ENCODE measurements around the gene SLC4A4.

Gene SLC4A4

DNA sequence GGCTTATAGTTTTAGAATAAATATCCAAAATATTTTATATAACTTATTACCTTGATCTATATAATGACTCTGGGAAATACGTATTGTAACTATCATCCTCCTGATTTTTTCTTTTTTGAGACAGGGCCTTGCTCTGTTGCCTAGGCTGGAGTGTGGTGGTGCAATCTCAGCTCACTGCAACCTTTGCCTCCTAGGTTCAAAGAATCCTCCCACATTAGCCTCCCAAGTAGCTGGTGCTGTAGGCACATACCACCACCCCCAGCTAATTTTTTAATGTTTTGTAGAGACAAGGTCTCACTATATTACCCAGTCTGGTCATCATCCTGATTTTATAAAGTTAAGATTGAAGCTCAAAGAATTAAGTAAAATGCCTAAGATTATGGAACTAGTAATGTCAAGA, 193.6 kb downstream of the SLC4A4 start:
- FAIRE-seq (no peak), DNase-seq (ENCODE audit: insufficient read length, low spot score) (no peak)

- DNase-seq (ENCODE audit: insufficient read length, low spot score) (no peak), FAIRE-seq (no peak)
Measured at GRCh38 chr4:71533121-71533520, 194.3 kb downstream of the SLC4A4 start.

GRCh38 chr4:71537551-71538065, 198.8 kb downstream of the SLC4A4 start:
- no peak for DNase-seq (ENCODE audit: insufficient read length, low spot score)
- FAIRE-seq: no peak

- FAIRE-seq: no peak
- DNase-seq (ENCODE audit: insufficient read length, low spot score): no peak
Measured at GRCh38 chr4:71538528-71538927, 199.7 kb downstream of the SLC4A4 start.

- no peak for FAIRE-seq
- DNase-seq (ENCODE audit: insufficient read length, low spot score): no peak
Measured at GRCh38 chr4:71540749-71541269, 202.0 kb downstream of the SLC4A4 start.

DNA sequence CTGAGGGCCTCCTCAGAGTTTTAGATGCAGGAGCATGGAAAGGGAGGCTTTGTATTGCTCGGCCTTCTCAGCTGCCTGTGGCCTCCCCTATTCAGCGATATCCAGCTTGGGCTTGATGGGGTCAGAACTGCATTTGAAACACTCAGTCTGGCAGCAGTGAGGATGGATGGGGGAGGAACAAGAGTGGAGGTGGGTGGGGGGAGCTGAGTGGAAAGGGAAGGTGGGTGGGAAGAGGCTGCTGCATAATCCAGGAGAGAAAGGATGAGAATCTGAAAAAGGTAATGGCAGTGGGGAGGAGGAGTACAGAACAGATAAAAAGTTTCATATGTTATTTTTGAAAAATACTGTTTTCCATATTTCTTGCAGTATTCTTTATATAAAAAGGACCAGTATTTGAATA, 202.7 kb downstream of the SLC4A4 start:
- FAIRE-seq (no peak), DNase-seq (ENCODE audit: insufficient read length, low spot score) (no peak)

GRCh38 chr4:71545168-71545567, 206.3 kb downstream of the SLC4A4 start:
- no peak for FAIRE-seq
- DNase-seq (ENCODE audit: insufficient read length, low spot score): no peak

GRCh38 chr4:71549516-71550160, 210.8 kb downstream of the SLC4A4 start:
- no peak for DNase-seq (ENCODE audit: insufficient read length, low spot score)

GRCh38 chr4:71550220-71551165, 211.7 kb downstream of the SLC4A4 start:
- DNase-seq (ENCODE audit: insufficient read length, low spot score): no peak
- no peak for FAIRE-seq

More at GRCh38 chr4:71549516-71550160, 210.8 kb downstream of the SLC4A4 start:
- FAIRE-seq: no peak

- FAIRE-seq (no peak), DNase-seq (ENCODE audit: insufficient read length, low spot score) (no peak)
Measured at GRCh38 chr4:71553605-71554004, 214.8 kb downstream of the SLC4A4 start.

GRCh38 chr4:71554025-71554424, 215.2 kb downstream of the SLC4A4 start:
- FAIRE-seq: no peak
- DNase-seq (ENCODE audit: insufficient read length, low spot score): no peak

- no peak for FAIRE-seq
- no peak for DNase-seq (ENCODE audit: insufficient read length, low spot score)
Measured at GRCh38 chr4:71558248-71558647, 219.4 kb downstream of the SLC4A4 start.

DNA sequence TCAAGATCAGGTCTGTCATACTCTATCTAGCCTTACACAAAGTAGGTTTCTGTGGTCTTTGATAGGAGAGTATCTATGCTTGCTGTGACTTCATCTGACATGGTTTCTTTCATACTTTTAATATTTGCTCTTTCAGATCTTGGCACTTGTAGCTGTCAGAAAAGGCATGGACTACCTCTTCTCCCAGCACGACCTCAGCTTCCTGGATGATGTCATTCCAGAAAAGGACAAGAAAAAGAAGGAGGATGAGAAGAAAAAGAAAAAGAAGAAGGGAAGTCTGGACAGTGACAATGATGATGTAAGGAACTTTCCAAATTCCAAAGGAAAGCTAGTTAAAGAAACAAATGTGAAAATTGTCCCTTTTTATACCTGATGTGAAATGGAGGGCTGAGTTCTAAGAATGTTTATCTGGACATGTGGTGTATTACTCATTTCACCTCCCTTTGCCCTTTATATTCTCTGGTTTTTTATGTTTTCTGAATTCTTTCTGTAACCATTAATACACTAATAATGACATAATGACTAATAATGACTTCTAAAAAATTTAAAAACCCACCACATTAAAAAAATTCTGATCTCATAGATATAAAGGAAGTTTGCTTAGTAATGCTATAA, 221.2 kb downstream of the SLC4A4 start:
- FAIRE-seq (no peak), DNase-seq (ENCODE audit: insufficient read length, low spot score) (no peak)

GRCh38 chr4:71564775-71565174, 226.0 kb downstream of the SLC4A4 start:
- FAIRE-seq: no peak
- DNase-seq (ENCODE audit: insufficient read length, low spot score): no peak

- no peak for FAIRE-seq
- no peak for DNase-seq (ENCODE audit: insufficient read length, low spot score)
Measured at GRCh38 chr4:71566856-71567255, 228.0 kb downstream of the SLC4A4 start.

GRCh38 chr4:71568131-71568530, 229.3 kb downstream of the SLC4A4 start:
- DNase-seq (ENCODE audit: insufficient read length, low spot score) (no peak), FAIRE-seq (no peak)

GRCh38 chr4:71570492-71570891, 231.7 kb downstream of the SLC4A4 start:
- no peak for DNase-seq (ENCODE audit: insufficient read length, low spot score)
- no peak for FAIRE-seq

DNA sequence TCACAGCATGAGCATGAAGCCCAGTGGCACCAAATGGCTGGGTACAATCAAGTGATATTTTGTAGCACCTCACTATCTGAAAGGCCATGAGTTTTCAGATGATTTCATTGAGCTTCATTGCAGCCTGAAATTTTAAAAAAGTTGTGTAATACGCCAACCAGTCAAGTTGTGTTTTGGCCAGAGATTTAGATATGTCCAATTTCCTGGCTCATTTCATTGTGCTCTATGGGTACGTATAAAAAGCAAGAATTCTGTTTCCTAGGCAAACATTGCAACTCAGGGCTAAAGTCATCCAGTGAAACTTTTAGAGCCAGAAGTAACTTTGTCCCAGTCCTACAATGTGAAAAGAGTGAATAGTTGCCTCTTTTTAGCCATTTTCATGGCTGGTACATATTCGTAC, 232.5 kb downstream of the SLC4A4 start:
- FAIRE-seq: no peak
- DNase-seq (ENCODE audit: insufficient read length, low spot score): no peak

DNA sequence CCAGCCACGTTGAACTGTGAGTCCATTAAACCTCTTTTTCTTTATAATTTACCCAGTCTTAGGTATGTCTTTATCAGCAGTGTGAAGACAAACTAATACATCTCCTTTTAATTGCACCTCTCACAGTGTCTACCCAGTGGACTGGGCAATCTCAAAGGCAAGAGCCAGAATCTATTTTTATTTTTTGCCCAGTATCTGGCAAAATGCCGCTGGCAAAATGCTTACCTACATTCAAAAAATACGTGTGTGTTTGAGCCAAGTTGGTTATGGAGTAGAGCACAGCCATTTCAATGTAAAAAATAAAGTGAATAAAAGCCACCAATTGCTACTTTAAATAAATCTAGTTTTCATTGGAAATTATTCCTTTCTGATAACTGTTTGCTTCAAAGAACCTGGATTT, 245.2 kb downstream of the SLC4A4 start:
- DNase-seq (ENCODE audit: insufficient read length, low spot score) (no peak), FAIRE-seq (no peak)

DNA sequence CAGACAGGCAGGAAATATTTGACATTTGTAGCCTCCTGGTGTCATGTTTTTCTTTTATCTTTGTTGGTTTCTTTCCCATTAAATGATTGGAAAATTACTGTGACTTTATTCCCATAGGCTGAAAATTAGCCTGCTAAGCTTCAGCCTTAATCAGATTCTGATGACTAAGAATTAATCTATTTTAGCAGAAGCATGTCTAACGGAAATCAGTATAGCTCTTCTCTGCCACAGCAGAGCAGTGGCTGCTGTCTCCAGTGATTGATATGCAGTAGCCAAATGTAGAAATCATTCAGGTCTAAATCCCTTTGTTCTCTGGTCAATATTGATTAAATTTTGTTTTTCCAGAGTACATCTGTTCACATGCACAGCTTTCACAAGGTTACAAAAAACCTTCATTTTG, 245.8 kb downstream of the SLC4A4 start:
- FAIRE-seq (no peak), DNase-seq (ENCODE audit: insufficient read length, low spot score) (no peak)

DNA sequence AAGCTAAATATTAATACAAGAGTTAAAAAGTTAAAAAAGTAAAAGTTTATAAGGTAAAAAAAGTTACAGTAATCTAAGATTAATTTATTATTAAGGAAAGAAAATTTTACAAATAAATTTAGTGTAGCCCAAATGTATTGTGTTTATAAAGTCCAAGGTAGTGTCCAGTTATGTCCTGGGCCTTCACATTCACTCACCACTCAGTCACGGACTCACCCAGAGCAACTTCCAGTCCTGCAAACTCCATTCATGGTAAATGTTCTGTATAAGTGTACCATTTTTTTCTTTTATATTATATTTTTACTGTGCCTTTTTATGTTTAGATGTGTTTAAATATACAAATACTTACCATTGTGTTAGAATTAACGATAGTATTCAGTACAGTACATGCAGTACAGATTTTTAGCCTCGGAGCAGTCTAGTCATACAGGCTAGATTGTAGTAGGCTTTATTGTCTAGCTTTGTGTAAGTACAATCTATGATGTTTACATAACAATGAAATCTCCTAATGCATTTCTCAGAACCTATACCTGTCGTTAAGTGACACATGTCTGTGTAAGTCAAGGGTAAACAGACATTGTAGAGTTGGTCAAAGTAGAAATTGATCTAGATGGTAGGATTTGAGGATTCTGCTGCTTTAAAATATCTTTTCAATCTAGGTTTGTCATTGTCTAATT, 247.4 kb downstream of the SLC4A4 start:
- DNase-seq (ENCODE audit: insufficient read length, low spot score): no peak
- no peak for FAIRE-seq
